ENCODE data around the gene ZBED1.
"Not testable (repeated sequence)": the region's sequence is repeated elsewhere in the genome, so short reads cannot be mapped to it uniquely, and the experiment has no call there.

GRCh38 chrX:2463481-2463880 lies 37.3 kb downstream of the ZBED1 start:
- not testable (repeated sequence) for TF ChIP-seq CTCF (IDR thresholded peaks at IDR 0.05); ZFX (IDR thresholded peaks at IDR 0.05; ENCODE audit: borderline replicate concordance)
